ENCODE data around the gene IL20RA.

The IL20RA gene

GRCh38 chr6:137002505-137002904 lies 42.3 kb downstream of the IL20RA start:
- no peak overlapping the region for H3K27ac ChIP-seq
- H3K79me2 ChIP-seq (ENCODE audit: insufficient read depth, low read depth), result no peaks in the 10 kb centered on the region
- no peak overlapping the region for H3K9ac ChIP-seq
- H3K4me3 ChIP-seq (IDR thresholded peaks at IDR 0.05; ENCODE audit: insufficient read depth, low read depth, low read length), result no peak overlapping the region
- H3K27me3 ChIP-seq (ENCODE audit: insufficient read depth, low read depth), result no peaks in the 10 kb centered on the region
- H2AFZ ChIP-seq (ENCODE audit: low read depth), result no peak overlapping the region
- TF ChIP-seq CTCF (conservative IDR thresholded peaks at IDR 0.05; ENCODE audit: low read depth, low read length), result no peak
- H3K4me2 ChIP-seq, result no peak overlapping the region
- no peaks in the 10 kb centered on the region for H3K36me3 ChIP-seq (ENCODE audit: insufficient read depth)
- H3K4me1 ChIP-seq (ENCODE audit: low read depth, poor library complexity, severe bottlenecking), result no peaks in the 10 kb centered on the region
- H4K20me1 ChIP-seq (ENCODE audit: insufficient read depth), result no peaks in the 10 kb centered on the region

- no peak overlapping the region for H2AFZ ChIP-seq (ENCODE audit: low read depth)
- H3K27me3 ChIP-seq (ENCODE audit: insufficient read depth, low read depth), result no peaks in the 10 kb centered on the region
- no peak overlapping the region for H3K27ac ChIP-seq
- H3K4me1 ChIP-seq (ENCODE audit: low read depth, poor library complexity, severe bottlenecking), result no peaks in the 10 kb centered on the region
- no peak for TF ChIP-seq CTCF (conservative IDR thresholded peaks at IDR 0.05; ENCODE audit: low read depth, low read length)
- no peaks in the 10 kb centered on the region for H3K36me3 ChIP-seq (ENCODE audit: insufficient read depth)
- H3K9ac ChIP-seq, result no peak overlapping the region
- no peaks in the 10 kb centered on the region for H4K20me1 ChIP-seq (ENCODE audit: insufficient read depth)
- no peak overlapping the region for H3K4me2 ChIP-seq
- no peaks in the 10 kb centered on the region for H3K79me2 ChIP-seq (ENCODE audit: insufficient read depth, low read depth)
- no peak overlapping the region for H3K4me3 ChIP-seq (IDR thresholded peaks at IDR 0.05; ENCODE audit: insufficient read depth, low read depth, low read length)
These were observed 42.8 kb downstream of the IL20RA start for GRCh38 chr6:137001977-137002302.

GRCh38 chr6:137001299-137001976 lies 43.3 kb downstream of the IL20RA start:
- Histone ChIP-seq H3K27me3 (ENCODE audit: insufficient read depth, low read depth) (no peaks in the 10 kb centered on the region), H3K79me2 (ENCODE audit: insufficient read depth, low read depth) (no peaks in the 10 kb centered on the region), H4K20me1 (ENCODE audit: insufficient read depth) (no peaks in the 10 kb centered on the region), H3K4me1 (ENCODE audit: low read depth, poor library complexity, severe bottlenecking) (no peaks in the 10 kb centered on the region), H3K27ac (no peak overlapping the region), H3K4me2 (no peak overlapping the region), H3K4me3 (IDR thresholded peaks at IDR 0.05; ENCODE audit: insufficient read depth, low read depth, low read length) (no peak overlapping the region), H3K36me3 (ENCODE audit: insufficient read depth) (no peaks in the 10 kb centered on the region), H2AFZ (ENCODE audit: low read depth) (no peak overlapping the region), H3K9ac (no peak overlapping the region)
- no peak for TF ChIP-seq CTCF (conservative IDR thresholded peaks at IDR 0.05; ENCODE audit: low read depth, low read length)

GRCh38 chr6:137000825-137001224 lies 43.9 kb downstream of the IL20RA start:
- Histone ChIP-seq H2AFZ (ENCODE audit: low read depth) (no peak overlapping the region), H4K20me1 (ENCODE audit: insufficient read depth) (no peaks in the 10 kb centered on the region), H3K27ac (no peak overlapping the region), H3K4me3 (IDR thresholded peaks at IDR 0.05; ENCODE audit: insufficient read depth, low read depth, low read length) (no peak overlapping the region), H3K4me2 (no peak overlapping the region), H3K36me3 (ENCODE audit: insufficient read depth) (no peaks in the 10 kb centered on the region), H3K27me3 (ENCODE audit: insufficient read depth, low read depth) (no peaks in the 10 kb centered on the region), H3K4me1 (ENCODE audit: low read depth, poor library complexity, severe bottlenecking) (no peaks in the 10 kb centered on the region), H3K79me2 (ENCODE audit: insufficient read depth, low read depth) (no peaks in the 10 kb centered on the region), H3K9ac (no peak overlapping the region)
- no peak for TF ChIP-seq CTCF (conservative IDR thresholded peaks at IDR 0.05; ENCODE audit: low read depth, low read length)

All from KMS-11 (cell line).